Measurements from ENCODE around the gene UQCRC1.

The UQCRC1 gene

DNA sequence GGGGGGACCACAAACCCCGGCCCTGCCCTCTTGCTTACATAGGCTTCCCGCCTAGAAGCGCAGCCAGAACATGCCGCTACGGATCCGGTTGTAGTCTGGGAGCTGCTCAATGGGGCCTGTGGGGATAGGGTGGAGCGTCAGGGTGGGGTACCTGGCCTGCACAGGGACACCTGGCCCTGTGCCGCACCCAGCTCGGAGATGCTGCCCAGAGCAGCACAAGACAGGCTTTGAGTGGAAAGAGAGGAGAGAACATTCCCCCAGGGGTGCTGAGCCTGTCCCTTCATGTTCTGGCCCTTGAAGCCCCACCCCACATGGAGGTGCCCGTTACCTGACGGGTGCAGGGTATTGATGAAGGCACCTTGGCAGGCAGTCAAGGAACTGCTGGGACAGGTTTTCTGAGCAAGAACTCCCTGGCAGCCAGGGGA is 10.4 kb downstream of the UQCRC1 start:
- no peak for DNase-seq (ENCODE audit: low spot score)

DNA sequence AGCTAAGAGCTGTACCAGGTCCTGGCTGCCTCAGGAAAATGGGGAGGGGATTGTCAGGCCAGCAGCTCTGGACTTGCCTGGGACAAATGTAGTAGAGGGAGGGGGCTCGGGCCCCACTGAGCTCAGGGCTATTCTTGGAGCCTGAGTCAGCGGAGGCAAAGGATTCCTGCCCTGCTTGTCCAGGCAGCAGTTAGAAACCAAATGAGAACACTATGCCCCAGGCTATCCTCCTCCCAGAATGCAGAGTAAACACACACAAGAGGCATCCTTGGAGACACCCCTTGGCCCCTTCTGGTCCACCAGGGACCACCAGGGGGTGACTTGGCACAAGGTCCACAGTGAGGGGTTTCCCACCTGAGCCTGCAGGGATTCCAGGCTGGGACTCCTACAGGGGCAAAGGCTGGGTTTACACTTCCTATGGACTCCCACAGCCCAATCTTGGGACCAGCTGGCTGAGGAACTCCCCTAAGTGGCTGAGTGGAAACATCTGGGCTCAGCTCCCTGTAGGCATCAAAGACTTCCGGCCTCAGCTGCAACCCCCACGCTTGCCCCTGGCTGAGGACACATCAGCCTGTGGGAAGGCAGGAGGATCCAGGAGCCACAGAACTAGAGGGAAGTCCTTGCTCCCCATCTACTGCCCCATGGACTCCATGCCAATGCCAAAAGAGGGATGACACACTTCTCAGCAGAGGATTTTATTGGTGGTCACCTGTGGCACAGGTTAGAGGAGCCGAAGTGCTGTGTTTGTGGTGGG is 10.9 kb downstream of the UQCRC1 start:
- DNase-seq (ENCODE audit: low spot score), result no peak

DNA sequence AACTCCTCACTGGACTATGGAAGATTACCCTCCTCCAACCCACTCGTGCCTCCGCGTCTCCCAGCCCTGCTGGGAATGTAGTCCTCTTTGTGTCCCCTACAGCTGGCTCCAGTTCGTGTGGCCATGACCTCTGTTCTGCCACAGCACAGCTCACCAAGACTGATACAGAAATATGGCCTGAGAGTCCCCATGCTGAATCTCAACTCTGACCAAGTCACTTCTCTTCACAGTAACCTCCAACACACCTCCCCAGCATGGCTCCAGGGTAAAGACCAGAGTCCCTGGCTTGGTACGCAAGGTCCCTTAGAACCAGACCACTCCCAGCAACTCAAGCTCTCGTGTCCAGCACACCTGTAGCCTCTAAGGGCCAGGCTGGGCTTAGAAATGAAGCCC is 12.0 kb downstream of the UQCRC1 start:
- no peak for DNase-seq (ENCODE audit: low spot score)

DNA sequence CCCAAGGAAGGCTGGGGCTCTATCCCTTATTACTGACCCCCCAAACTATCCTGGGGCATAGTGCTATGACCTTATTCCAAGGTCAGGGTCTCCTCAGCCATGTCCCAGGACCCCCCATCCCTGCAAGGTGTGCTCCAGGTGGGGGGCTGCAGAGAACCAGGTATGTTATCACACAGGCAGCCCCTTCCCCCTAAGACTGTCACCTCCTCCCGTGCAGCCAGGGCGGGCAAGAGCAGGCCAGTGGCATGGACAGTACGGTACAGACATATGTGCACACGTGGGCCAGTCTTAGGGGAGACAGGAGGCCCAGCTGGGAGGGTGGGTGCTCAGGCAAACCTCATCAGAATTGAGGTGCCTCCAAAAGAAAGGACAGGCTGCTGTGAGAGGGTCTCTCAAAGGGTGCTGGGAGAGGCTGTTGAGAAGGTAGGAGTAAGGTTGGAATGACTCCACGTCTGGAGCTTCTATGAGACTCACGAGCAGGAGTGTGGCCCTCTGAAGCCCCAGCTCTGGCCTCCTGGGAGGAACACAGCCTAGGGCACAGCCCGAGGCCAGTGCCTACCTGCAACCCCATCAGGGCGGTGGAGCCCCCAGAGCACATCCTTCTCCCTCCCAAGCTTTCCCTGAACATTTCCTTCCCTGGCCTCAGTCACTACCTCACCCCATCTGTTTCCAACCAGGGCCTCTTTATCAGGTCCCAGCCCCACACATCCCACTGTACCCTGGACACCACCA is 12.6 kb downstream of the UQCRC1 start:
- no peak for DNase-seq (ENCODE audit: low spot score)

DNA sequence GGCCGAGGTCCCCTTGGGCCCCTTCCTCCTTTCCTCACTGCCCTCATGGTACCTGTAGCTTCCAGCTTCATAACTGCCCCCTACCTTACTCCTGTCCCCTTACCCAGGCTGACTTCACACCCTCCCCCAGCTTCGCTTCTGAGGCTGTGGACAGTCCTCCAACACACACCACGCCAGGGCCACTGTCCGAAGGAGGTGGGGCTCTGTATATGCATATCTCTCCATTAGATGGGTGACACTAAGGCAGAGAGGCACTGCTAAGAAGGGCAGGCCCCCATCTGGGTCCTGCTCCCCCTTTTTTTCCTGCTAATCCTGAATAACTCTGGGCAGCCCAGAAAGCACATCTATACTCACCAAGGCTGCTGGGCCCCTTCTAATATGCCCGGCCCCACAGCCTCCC is 13.3 kb downstream of the UQCRC1 start:
- DNase-seq (ENCODE audit: low spot score), result no peak

DNA sequence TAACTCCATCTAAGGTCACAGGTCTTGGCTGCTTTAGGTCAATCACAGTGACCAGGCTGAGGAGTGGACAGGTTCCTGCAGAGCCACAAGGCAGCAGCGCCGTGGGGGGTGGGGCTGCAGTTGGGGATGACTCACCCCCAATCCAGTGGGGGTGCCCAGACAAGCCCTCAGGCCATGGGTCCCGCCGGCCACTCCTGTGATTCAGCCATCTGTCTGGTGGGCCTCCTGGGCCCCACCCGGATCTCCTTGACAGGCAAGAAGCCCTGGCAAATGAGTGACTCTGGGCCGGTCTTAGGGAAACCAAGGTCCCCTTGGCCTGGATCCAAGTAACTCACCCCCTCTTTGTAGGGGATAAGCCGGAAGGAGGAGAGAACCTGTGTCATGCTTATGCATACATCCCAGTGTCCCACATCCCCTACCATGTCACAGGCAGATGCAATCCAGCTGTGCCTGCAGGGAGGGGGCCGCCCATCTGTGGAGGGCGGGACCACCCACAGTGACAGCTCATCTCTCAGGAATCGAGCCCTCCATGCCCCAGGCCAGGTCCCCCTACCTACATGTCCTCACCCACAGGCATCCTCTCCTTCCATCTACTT is 13.8 kb downstream of the UQCRC1 start:
- peak; percentile 79 for DNase-seq (ENCODE audit: low spot score)

DNA sequence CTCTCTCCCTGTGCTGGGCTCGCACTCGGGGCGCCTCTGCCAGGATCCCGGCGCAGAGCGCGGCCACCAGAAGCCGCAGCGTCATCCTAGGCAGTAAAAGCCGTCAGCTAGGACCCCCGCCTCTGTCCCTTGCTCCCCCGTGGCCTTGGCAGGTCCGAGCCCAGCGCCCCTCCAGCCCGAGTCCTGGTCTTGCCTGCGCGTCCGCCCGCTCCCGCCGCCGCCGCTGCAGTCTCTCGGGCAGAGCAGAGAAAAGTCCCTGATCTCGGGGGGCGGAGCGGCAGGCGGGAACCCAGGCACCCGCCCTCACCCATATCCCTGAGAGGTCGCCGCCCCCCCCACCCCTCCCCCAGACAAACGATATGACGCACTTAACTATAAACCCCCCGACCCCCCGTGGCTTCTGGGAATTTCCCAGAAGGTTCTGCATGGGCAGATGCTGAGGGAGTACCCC is 14.3 kb downstream of the UQCRC1 start, which contains the start of gene COL7A1:
Gene COL7A1 (minus strand): TSS at position 255 of the 451 bp plus-strand sequence. CDS start 170 bp downstream, at position 85.
- DNase-seq (ENCODE audit: low spot score), result peak; percentile 83

DNA sequence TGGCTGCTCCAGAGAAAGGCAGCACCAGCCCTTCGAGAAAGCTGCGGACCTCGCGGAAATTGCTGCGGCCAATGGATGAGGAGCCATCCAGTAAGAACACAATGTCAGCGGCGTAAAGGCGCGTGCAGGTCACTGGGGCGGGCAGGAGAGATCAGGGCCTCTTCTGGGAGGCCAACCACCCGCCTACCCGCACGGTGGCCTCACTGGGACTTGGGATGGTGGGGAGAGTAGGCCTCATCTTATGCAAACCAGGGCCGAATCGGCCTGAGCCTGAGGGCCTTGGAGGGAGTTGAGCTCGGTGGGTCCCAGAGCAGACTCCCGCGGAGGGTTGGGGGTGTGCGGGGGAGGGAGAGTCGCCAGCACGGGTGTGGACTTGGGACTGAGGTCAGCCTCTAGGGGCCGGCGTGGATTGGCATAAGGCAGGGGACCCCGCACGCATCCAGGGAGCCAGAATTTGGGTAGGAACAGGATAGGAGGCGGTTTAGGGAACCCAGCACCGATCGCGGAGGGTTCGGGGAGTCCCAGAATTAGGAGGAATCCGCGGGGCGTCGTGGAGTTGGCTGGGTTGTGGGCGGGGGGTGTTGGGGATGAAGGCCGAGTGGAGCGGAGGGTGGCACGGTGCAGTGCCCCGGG is 14.9 kb downstream of the UQCRC1 start:
- DNase-seq (ENCODE audit: low spot score), result peak; percentile 79

DNA sequence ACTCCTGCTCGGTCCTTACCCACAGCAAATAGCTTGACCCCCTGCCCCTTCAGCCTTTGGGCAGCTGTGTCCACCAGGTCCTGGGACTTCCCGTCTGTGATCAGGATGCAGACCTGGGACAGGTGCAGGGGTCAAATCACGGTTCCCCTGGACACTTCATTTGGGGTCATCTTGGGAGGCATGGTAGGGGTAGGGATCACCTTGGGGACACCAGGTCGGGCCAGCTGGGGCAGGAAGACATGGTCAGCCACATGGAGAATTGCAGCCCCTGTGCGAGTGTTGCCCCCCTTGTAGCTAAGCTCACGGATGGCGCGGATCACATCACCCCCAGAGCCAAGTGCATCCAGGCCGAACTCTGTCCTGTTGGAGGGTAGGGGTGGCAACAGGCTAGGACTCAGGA is 16.1 kb downstream of the UQCRC1 start:
- no peak for DNase-seq (ENCODE audit: low spot score)

DNA sequence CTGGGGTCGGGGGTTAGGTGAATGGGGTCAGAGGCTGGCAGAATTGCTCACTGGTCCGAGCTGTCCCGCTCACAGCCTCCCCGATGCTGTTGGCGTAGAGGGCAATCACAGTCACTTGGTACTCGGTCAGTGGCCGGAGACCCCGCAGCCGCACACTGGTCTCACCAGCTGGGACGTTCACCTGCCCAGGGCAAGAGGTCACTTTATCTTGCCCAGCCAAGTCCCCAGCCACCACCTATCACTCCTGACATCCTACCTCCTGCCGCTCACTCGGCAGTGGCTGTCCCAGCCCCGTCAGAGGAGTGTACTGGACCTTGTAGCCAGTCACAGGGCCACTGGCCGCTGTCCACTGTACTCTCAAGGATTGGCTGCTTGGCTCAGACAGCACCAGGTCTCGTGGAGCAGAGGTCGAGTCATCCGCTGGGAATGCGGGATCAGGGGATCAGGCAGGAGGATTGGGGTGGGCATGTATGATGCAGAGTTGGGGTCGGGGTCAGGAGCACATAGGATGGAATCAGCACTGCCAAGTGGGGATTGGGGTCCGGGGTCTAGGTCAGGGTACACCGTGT is 16.8 kb downstream of the UQCRC1 start:
- DNase-seq (ENCODE audit: low spot score), result no peak

DNA sequence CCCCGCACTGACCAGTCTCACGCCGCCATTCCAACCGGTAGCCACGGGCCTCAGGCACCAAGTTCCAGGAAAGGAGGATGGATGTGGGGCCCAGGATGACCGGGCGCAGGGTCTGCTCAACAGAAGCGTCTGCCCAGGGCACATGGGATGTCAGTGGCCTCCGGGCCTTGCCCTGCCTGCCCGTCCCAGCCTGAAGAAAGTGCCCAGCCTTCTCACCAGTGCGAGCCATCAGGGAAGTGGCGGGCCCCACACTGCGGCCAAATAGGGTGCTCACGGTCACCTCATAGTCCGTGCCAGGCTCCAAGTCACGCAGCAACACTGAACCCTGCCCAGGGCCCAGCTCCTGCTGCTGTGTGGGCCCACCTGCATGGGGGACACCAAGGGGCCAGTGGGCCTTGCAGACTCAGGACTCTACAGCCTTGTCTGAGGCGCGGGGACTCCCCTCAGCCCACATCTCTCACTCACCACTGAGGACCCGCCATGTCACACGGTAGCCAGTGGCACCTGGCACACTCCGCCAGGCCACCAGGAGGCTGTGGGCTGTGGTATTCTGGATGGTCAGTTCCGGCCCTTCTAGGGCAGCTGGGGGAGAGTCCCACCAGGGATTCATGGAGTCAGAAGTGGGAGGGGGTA is 17.4 kb downstream of the UQCRC1 start:
- DNase-seq (ENCODE audit: low spot score), result no peak

DNA sequence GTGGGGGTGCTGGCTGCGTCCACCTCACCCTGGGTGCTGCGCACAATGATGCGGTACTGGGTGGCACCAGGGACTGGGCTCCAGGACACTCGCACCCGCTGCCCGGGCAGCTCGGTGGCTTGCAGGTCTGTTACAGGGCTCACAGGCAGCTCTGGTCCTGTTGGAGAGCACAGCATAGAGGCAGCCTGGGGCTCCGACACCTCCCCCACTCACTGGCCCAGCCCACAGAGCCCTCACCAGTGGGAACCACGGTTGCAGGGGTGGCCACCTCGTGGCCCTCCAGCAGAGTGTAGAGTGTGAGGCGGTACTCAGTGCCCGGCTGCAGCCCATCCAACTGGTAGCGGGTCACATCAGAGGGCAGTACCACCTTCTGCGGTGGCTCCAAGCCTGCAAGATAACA is 18.0 kb downstream of the UQCRC1 start:
- no peak for DNase-seq (ENCODE audit: low spot score)

DNA sequence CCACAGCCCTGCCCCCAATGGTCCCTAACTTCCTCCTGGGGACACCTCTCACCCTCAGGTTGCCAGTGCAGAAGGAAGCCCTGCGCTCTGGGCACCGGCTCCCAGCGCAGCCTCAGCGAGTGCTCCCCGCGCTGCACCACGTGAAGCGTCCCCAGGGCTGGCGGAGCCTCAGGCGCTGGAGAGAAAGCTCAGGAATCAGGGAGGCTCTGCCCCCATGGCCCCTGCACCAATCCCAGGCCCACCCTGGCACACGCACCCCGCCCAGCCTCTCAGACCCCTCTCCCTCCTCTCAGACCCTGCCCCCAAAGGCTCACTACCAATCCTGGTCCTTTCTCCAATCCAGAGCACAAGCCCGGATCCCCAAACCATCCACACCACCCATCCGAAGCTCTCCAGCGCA is 21.2 kb downstream of the UQCRC1 start:
- no peak for DNase-seq (ENCODE audit: low spot score)

DNA sequence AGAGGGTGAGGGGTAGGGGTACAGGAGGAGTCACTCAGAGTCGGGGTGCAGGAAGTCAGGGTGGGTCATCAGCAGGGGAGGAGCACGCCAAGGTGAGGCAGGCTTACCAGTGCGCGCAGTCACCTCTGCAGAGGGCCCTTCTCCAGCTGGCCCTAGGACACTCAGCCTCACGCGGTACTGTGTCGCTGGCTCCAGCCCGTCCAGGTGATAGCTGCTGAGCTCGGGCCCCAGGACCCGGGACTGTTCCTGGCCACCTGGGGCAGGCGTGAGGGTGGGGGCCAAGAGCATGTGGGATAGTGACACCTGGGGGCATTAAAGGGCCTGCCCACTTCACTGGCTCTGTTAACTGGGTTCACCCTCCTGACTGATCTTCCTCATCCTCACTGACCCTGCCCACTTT is 21.8 kb downstream of the UQCRC1 start:
- DNase-seq (ENCODE audit: low spot score), result no peak

DNA sequence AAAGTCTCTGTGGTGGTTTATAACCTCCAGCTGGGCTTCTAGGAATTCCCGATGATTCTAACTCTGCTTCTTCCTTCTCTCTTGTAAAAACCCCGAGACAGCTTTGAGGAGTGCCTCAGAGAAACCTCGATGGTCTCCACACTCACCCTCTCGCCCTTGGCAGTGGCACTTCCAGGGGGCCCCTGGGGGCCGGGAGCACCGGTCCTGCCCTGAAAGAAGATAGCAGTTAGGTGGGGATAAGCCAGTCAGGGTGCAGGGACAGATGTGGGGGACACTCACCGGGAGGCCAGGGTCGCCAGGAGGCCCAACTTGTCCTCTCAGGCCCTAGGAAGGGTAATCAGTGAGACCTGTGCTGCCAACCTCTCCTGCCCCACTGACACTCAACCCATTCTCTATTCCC is 24.0 kb downstream of the UQCRC1 start:
- DNase-seq (ENCODE audit: low spot score), result no peak

DNA sequence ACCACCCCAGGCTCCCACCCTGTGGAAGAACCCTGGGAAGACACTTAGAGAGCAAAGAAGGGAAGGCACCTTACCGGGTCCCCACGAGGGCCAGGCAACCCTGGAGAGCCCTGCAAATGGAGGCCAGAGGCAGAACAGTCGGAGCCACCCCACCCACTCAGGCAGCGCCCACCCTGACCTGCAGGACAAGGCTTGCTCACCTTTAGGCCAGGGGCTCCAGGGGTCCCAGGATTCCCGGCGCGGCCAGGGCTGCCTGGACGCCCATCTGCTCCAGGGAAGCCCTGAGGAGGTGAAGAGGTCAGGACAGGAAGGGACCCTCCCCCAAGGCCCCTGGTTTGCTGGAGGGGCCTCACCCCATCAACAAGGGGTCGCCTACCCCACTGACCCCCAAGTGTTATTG is 24.6 kb downstream of the UQCRC1 start:
- DNase-seq (ENCODE audit: low spot score), result no peak

DNA sequence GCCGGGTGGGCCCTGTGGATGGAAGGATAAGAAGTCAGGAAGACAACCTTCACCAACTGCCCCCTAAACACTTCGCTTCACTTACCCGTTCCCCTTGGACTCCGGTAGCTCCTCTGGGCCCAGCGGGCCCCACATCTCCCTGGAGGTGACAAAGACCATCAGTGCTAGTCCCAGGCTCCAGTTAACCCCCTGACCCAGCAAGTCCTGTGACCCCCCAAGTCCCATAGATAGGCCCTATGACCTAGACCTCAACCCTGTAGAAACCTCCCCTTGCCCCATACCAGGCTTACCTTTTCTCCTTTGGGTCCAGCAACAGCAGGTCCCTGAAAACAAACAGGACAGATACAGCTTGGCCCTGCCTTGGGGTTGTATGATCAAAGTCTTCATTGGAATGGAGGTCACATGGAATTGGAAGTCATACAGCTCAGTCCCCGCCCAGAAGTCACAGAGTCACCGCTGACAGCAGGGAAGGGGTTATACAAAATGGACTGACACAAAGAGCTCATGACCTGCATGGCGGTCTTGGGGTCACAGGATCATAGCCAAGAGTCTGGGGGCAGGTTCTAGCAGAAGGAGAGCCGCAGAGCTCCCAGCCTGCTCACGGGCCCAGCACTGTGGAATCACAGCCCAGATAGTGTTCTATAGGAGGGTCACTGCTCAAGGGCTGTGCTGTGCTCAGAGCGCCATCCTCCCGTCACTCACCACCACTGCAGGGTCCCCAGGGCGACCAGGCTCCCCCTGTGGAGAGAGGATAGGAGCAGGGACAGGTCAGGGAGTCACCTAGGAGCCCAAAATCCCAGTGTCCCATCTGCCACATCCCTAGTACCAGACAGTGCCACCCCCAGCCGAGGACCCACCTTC is 27.6 kb downstream of the UQCRC1 start:
- no peak for DNase-seq (ENCODE audit: low spot score)

DNA sequence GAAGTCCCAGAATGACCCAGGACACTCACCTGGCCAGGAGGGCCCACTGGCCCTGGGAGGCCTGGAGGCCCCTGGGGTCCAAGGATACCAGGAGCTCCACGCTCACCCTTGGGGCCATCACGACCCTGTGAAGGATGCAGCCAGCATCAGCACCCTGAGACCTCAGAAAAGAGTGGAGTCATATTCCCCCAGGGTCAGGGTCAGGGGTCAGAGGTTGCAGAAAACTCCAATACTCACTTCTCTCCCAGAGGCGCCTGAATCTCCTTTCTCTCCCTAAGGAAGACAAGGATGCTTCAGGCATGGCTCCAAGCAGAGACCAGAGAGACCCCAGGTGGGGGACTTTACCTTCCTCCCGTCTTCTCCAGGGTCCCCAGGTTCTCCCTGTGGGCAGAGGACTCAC is 32.8 kb downstream of the UQCRC1 start:
- no peak for DNase-seq (ENCODE audit: low spot score)

DNA sequence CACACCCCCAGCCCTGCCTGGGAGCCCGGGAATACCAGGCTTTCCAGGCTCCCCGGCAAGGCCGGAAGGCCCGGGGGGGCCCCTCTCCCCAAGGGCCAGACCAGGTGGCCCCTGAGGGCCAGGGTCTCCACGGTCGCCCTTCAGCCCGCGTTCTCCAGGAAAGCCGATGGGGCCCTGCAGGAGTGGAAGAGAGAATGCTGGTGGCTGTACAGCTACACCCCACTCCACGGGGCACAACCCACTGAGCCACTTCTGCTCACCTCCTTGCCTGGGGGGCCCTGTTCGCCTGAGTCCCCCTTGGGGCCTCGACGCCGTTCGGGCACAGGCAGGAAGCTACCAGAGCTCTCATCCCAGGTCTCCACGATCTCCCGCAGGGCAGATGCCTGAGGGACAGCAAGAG is 34.1 kb downstream of the UQCRC1 start:
- no peak for DNase-seq (ENCODE audit: low spot score)

DNA sequence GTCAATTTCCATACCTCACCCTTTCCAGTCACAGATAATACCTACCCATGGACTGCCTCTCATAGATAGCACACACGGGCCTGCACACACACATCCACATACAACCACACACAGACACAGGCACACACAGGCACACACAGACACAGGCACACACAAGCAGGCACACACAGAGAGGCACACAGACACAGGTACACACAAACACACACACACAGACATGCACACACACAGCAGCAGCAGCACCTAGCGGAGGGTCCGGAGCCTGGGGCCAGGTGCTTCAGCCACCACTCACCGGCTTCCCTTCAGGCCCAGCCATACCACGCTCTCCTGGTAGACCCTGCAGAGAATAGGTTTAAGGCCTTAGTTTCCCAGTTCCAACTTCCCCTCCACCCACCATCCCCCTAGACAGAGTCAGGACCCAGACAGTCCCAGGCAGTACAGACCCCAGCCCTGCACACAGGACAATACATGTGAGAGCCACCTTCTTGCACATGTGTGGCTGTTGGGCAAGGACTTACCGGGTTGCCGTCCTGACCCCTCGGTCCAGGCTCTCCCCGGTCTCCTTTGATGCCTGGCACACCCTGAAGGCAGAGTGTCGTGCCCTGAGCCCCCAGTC is 35.4 kb downstream of the UQCRC1 start:
- DNase-seq (ENCODE audit: low spot score), result no peak

All from iPS-NIHi11 (cell line).